GM21737 (cell line): ENCODE measurements around the gene ADAM10.

Experiments used
- ATAC-seq: cut with Tn5 transposase; IDR thresholded peaks from one replicate; pipeline ENCODE4 v1.9.1; 2021; ENCODE audit warnings: mild to moderate bottlenecking, moderate library complexity; ENCODE audit not compliant: unreplicated experiment

Gene ADAM10

DNA sequence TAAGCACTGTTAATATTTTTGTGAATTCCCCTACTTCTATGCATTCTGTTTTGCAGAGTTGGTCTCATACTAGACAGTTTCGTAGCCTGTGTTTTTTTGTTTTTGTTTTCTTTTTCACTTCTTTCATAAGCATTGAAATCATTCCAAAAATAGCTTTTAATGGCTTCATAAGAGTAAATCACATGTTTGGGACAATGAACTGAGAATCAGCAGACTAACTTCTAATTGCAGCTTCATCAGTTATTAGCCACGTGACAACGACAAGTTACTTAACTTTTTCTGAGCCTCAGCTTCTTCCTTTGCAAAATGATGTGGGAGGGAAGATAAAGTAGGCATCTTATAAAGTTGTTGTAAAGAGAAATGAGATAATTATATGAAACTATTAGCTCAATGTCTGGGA lies 193.0 kb downstream of the ADAM10 start:
- ATAC-seq, result no peak

GRCh38 chr15:58556028-58556361 lies 193.5 kb downstream of the ADAM10 start:
- ATAC-seq, result no peak

DNA sequence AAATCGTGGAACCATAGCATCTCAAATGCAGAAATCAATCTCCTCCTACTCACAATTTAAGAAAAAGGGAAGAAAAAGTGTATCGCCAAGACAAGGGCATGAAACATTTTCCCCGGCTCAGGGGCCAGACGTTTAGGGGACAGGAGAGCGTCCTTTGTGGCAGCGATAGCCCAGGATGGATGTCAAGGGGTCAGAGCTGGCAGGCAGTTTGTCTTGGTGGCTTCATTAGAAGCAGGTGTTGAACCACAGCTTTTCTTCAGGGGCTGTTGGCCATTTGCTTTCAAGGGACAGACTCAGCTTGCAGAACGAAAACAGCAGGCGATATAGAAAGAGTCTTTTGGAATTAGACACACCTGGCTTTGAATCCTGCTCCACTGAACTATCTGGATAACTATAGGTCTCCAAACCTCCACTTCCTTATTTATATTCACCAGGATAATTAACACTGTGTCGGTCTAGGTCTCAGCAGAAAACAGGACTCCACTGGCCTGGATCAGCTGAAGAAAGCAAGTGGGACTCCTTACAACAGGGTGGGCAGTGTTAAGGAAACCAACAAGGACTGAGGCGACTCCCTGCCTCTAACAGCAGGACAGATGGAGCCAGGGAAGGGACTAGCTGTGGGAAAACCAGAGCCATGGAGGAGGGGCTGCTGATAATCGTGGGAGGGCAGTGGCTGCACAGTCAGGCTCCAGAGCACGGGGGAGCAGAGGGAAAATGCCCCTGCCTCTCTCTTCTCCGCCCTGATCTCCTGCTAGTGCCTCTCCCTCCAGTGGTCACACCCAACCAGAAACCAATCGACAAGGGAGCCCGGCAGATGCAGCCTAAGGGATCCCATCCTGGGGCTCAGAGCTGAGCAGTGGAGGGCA lies 194.1 kb downstream of the ADAM10 start:
- no peak for ATAC-seq

DNA sequence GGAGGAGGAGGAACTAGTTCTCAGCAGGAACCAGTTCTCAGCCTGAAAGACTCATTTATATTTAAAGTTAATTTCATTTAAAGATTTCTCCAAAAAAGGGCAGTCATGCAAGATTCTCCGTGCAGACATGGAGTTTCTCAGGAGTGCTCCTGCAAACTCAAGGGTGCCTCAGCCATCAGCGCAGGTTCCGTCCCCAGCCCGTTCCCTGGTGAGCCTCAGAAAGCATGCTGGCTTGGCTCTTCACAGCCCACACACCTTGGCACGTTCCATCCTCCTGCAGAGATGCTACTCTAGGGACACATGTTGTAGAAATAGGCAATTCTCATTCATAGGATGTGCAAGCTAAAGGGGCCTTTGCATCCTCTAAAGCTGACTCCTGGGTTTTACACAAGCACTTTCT lies 194.7 kb downstream of the ADAM10 start:
- no peak for ATAC-seq

GRCh38 chr15:58553365-58553918 lies 196.1 kb downstream of the ADAM10 start:
- no peak for ATAC-seq

DNA sequence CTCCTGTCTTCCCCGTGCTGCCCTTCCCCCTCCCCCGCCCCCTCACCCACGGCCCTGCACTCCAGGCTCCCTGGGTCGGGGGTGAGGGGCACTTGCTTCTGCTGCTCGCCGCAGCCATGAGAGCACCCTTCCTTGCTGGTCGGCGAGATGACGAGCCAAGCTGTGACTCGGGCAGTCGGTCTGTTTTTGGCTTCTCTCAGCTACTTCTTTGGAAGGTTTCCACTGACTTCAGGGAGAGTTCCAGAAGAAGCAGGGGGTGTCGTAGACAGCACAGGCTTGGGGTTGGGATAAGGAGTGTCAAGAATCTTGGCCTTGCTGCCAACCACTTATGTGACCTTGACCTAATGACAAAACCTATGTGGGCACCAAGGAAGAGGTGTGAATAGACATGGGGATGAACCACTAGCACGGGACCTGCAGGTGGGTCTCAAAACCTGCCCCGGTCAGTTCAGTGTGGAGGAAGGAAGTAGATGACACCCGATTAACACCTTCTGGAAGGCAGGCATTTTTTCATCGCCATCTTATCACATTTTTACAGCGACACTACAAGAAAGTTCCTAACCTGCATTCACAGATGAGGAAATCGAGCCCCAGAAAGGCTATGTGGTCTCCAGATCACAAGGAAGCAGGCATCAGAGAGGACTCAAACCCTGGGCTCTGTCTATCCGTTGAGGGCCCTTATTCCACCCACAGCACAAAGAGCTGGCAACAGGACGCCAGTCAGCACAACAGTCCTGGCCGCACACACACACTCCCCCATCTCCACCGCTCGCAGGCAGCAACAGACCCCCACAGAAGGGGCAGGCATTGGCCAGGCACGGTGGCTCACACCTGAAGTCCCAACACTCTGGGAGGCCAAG lies 196.8 kb downstream of the ADAM10 start:
- no peak for ATAC-seq

- ATAC-seq, result no peak
Observed at GRCh38 chr15:58551764-58552504, 197.6 kb downstream of the ADAM10 start.

- no peak for ATAC-seq
Observed at GRCh38 chr15:58551084-58551763, 198.3 kb downstream of the ADAM10 start.

DNA sequence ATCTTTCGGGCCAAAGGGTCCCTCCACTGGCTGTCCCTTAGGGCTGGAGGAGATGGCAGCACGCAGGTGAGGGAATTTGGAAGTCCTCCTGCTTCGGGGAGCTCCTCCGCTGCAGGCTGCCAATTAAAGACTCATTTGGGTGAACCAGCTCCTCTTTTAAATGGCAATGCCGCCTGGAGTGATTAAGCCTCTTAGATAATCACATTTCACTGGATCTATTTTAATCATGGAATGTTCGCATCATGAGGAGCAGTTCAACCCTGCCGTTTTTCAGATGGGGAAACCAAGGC lies 199.8 kb downstream of the ADAM10 start:
- ATAC-seq, result no peak

DNA sequence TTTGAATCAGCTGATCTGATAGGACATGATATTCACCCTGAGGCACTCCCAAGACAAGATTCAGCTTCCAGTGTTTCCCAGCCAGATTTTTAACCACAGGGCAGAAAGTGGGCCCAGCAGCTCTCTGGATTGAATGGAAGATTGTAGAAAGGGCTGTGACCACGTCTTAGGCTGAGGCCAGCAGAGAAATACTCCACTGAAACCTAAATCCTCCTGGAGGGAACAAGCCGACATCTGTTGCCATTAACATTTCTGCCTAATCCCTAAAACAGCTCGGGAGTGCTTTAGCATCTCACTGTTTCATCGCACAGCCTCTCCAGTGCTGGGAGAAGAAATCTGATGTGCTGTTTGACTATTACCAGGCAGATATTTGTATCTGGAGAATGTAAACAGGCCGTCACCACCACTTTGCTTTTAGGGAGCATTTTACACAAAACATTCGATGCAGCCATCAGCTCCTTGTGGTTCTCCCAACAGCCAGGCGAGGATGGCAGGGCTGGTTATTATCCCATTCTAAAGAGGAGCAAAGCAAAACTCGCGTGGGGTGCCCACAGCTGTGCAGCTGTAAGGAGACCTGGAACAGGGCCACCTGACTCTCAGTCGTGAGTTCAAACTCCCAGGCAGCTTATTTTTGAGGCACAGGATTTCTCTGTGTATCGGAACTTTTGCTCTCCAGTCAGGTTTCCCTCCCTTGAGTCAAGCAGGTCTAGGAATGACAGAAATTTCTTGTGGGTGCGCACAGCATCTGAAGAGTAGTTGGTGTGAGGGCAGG lies 200.3 kb downstream of the ADAM10 start:
- ATAC-seq, result no peak

DNA sequence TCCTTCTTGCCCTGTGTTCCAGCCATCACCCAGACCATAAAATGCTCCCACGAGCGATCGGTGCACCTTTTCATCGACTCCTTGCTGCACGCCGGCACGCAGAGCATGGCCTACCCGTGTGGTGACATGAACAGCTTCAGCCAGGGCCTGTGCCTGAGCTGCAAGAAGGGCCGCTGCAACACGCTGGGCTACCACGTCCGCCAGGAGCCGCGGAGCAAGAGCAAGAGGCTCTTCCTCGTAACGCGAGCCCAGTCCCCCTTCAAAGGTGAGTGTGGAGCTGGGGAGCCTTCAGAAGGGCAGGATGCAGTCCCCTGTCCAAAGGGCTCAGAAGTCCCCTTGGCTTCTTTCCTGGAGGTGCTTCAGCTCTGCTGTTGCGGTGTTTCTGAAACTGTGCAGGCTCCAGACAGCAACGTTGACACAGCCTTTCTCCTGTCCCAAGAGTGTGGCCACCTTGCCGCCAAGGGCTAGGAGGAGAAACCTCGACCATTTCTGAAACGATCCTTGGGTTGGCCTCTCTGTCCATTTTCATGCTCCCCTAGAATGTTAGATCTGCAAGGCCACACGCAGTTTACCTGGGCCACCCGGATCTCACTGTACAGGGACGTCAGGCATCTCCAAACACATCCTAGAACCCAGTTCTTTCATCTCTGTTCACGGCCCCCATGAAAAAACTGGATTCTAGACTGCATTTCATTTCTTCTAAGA lies 201.0 kb downstream of the ADAM10 start:
- no peak for ATAC-seq

DNA sequence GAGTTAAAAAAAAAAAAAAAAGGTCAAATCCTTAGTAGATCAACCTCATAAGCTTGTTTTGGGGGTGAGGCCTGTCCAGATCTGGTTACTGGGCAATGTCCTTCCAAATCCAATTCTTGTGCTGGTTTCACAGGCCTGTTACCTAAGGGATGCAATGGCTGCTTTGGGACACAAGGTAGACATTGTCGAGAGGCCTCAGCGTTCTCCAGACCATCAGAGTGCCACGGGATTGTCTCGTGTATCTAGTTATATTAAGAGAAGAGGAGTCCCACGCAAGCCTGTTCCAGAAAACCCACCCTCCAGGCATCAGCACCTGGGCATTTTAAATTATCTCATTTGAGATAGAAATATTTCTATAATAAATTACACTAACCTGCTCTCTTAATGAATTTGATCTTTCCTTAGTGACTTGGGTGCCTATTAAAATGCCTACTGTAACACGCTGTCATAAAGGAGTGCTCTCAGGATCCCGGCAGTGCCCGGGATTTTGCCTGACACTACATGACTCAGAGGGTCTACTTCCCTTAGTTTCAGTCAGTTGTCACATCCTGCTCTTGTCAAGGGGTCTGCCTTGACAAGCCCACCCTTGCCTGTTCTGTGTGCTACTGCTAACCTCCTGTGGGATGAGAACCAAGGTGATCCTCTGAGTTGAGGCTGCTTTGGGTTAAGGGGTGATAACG lies 201.7 kb downstream of the ADAM10 start:
- ATAC-seq, result no peak

DNA sequence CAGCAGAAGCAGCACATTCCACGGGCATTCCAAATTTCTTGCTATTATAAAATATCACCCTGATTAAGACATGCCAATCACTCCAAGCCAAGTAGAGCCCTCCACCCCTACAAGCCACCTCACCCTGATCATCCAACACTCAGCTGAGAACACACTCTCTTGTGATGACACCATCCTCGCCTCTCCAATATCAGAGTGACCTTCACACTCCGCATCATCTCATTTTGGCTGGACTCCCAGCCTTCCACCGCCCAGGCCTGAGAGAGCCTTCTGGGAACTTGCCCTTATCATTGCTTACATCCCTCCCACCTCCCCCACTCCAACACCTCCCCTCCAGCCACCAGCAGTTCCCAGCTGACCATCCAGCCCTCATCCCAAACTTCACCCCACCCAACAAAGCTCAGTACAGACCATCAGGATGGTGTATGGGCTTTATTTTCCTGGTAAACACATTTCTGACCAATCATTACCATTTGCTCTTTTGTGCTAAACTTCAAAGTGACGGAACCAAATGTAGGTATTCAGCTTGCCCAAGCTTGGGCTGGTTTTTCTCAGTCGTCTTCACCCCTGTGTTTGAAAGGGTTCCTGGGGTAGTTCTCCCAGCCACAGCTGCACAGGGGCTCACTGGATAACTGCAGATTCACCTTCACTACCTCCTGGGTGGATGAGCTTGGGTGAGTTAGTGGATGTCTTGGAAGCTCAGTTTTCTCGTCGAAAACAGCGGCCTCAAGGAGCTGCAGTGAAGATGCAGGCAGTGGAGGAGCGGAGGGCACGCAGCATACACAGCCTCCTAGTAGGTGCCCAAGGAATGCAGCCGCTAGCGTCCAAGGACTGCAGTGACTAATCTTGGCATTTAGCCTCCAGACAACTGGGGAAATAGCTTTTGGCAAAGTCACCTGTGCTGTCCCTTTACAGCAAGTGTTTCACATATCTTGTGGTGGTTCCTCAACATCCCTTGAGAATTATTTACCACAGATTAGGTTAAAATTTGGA lies 202.6 kb downstream of the ADAM10 start:
- no peak for ATAC-seq

GRCh38 chr15:58546066-58546591 lies 203.4 kb downstream of the ADAM10 start:
- ATAC-seq, result no peak

- no peak for ATAC-seq
Observed at GRCh38 chr15:58545307-58546065, 204.0 kb downstream of the ADAM10 start.

DNA sequence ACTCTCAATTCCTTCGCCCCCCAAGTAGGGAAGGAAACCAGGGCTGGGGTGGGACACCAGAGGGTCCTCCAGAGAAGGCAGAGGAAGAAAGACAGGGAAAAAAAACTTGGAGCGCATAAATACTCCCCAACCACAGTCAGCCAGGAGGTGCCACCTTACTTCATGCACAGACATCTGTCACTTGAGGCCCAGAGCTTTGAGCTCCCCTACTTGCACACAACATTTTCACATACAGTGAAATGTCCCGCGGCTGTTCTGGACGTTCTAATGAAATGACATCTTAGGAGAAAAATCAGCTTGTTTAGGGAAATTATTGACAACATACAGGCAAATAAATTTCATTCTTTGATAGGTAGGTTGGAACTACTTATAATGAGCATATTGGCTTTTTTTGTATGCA lies 204.8 kb downstream of the ADAM10 start:
- no peak for ATAC-seq
